HepG2 (cell line): ENCODE results near the gene MBOAT7. TPM values are rescaled to one million over a fixed set of nuclear protein-coding genes. Genes with fewer than 3 reads are reported as not detected.

Source experiments
- CCAR2 ChIP-seq: fragments of 200-400 bp; formaldehyde crosslinking; optimal IDR thresholded peaks from 2 replicates; pipeline ENCODE3; 2018; ENCODE audit warnings: low read depth, mild to moderate bottlenecking, low read length, moderate library complexity
- DDIT3 ChIP-seq: sonication (generic); formaldehyde crosslinking; IDR thresholded peaks from 2 replicates; pipeline ENCODE4 v1.4.0; 2020; ENCODE audit warnings: mild to moderate bottlenecking, missing genetic modification reagents
- HNRNPK ChIP-seq: fragments of 200-400 bp; formaldehyde crosslinking; IDR thresholded peaks from 2 replicates; pipeline ENCODE4 v1.6.1; 2018; ENCODE audit warnings: low read length, low read depth, moderate library complexity, mild to moderate bottlenecking; ENCODE audit not compliant: poor library complexity, severe bottlenecking
- IKZF5 ChIP-seq: IDR thresholded peaks from 2 replicates; pipeline ENCODE4 v1.6.1; 2018; ENCODE audit warnings: missing genetic modification reagents, mild to moderate bottlenecking, missing compliant biosample characterization
- KIAA2018 ChIP-seq: sonication (generic); formaldehyde crosslinking; IDR thresholded peaks from 2 replicates; pipeline ENCODE4 v1.5.0; 2020; ENCODE audit warnings: mild to moderate bottlenecking, missing genetic modification reagents, borderline replicate concordance
- SALL2 ChIP-seq: sonication (generic); formaldehyde crosslinking; IDR thresholded peaks from 2 replicates; pipeline ENCODE4 v1.8.1; 2023; ENCODE audit warnings: mild to moderate bottlenecking, missing genetic modification reagents, inconsistent platforms
- SNAI1 ChIP-seq: sonication (generic); formaldehyde crosslinking; IDR thresholded peaks from 2 replicates; pipeline ENCODE4 v1.5.0; 2020; ENCODE audit warnings: mild to moderate bottlenecking, missing genetic modification reagents, borderline replicate concordance
- ZBTB33 ChIP-seq: sonication (generic); formaldehyde crosslinking; IDR thresholded peaks from 2 replicates; pipeline ENCODE4 v1.4.0; 2020; ENCODE audit warnings: missing genetic modification reagents
- ZBTB4 ChIP-seq: sonication (generic); formaldehyde crosslinking; IDR thresholded peaks from 2 replicates; pipeline ENCODE4 v1.4.0; 2020; ENCODE audit warnings: missing genetic modification reagents, mild to moderate bottlenecking, borderline replicate concordance
- ZNF124 ChIP-seq: sonication (generic); formaldehyde crosslinking; IDR thresholded peaks from 2 replicates; pipeline ENCODE4 v1.4.0; 2020; ENCODE audit warnings: missing genetic modification reagents
- ZNF773 ChIP-seq: sonication (generic); formaldehyde crosslinking; IDR thresholded peaks from 2 replicates; pipeline ENCODE4 v1.4.0; 2020; ENCODE audit warnings: missing genetic modification reagents, borderline replicate concordance
- ZNF839 ChIP-seq: sonication (generic); formaldehyde crosslinking; IDR thresholded peaks from 2 replicates; pipeline ENCODE4 v1.4.0; 2020; ENCODE audit warnings: missing genetic modification reagents, mild to moderate bottlenecking, borderline replicate concordance
- polyA plus RNA-seq, 8 experiments: library from polyadenylated mRNA; depleted of rRNA in 3 of 8; stranded (reverse) in 7 of 8; unstranded in 1 of 8; fragments of >200 nt; fragmentation: Illumina TruSeq in 4 of 8; extraction: Trizol in 4 of 8; gene quantifications; 2 replicates each; pipeline versions ENCODE4 v1.2.1 to v1.2.3, GENCODE V29; 2011 to 2016; ENCODE audit warnings: low read depth in 4 of 8, missing spikeins in 1 of 8, mixed read lengths in 1 of 8; ENCODE audit not compliant: insufficient read depth in 1 of 8
- total RNA-seq, 5 experiments: library from RNA; depleted of rRNA; stranded (reverse); fragments of >200 nt; fragmentation: Illumina TruSeq; extraction: Trizol; gene quantifications; 2 replicates each; pipeline ENCODE4 v1.2.3, GENCODE V29; 2016; ENCODE audit warnings: low read depth in 1 of 5

The MBOAT7 gene
- total and polyA plus RNA-seq, 2 of the 13 experiments (the other 11 are each of a cell fraction or from before 2014, with no cell fraction given) = 22.2 to 25.5 TPM

GRCh38 chr19:54159352-54160181 lies 29.8 kb downstream of the MBOAT7 start, which contains the start of gene LENG1 (continued):
- peak; percentile 81; the same call in 1 of the 2 replicates for TF ChIP-seq SALL2
- peak; percentile 67; the same call in 1 of the 2 replicates for TF ChIP-seq ZNF839 (CRISPR knock-in tag)
- 0 out of 2 replicates have a peak, but pooled peaks have one; percentile 28 for TF ChIP-seq IKZF5 (CRISPR knock-in tag)
- TF ChIP-seq ZBTB33 (CRISPR knock-in tag) = no peak
- TF ChIP-seq HNRNPK = no peak
- TF ChIP-seq ZNF773 (CRISPR knock-in tag) = no peak
- no peak for TF ChIP-seq CCAR2
- TF ChIP-seq DDIT3 (CRISPR knock-in tag) = no peak
- TF ChIP-seq KIAA2018 (CRISPR knock-in tag) = no peak
- TF ChIP-seq ZNF124 (CRISPR knock-in tag) = peak; percentile 60; the same call in 1 of the 2 replicates
- TF ChIP-seq ZBTB4 (CRISPR knock-in tag) = no peak
- TF ChIP-seq SNAI1 = no peak
